Measurements from ENCODE around the gene MCCC2. TPM values are rescaled to one million over a fixed set of nuclear protein-coding genes. Genes with fewer than 3 reads are reported as not detected.
"Not testable (repeated sequence)": the region's sequence is repeated elsewhere in the genome, so short reads cannot be mapped to it uniquely, and the experiment has no call there.

Gene MCCC2
- polyA plus RNA-seq, 1 experiment, result 16.2 TPM

DNA sequence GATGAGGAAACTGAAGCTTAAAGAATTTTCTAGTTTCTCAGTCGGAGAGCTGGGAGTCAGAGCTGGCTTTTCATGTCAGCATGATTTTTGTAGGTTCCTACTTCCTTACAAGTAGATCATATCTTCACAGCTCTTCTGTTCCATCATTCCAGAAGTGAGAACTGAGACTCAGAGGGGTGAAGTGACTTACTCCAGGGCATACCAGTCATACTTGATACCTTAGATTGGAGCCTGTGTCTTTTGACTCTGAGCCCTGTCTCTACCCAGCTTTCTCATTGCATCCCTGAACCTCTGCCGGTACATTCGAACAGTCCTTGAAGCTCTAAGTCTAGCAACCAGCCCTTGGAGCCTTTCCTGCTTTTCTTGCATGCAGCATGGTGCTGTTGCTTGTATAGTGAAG is 53.3 kb downstream of the MCCC2 start:
- DNase-seq (ENCODE audit: low read depth), result no peak
- no peaks in the 10 kb centered on the region; the same call in 1 of the 2 replicates for H3K36me3 ChIP-seq (ENCODE audit: control insufficient read depth, insufficient read depth, low read length)
- ChIA-PET CTCF (no interaction called here), POLR2A (interaction anchor here (0.6 kb wide), 1 partner anchor 53 kb away, joined by 15 read pairs; the partner anchor contains the start of gene MCCC2)
- TF ChIP-seq, protein P1, sequence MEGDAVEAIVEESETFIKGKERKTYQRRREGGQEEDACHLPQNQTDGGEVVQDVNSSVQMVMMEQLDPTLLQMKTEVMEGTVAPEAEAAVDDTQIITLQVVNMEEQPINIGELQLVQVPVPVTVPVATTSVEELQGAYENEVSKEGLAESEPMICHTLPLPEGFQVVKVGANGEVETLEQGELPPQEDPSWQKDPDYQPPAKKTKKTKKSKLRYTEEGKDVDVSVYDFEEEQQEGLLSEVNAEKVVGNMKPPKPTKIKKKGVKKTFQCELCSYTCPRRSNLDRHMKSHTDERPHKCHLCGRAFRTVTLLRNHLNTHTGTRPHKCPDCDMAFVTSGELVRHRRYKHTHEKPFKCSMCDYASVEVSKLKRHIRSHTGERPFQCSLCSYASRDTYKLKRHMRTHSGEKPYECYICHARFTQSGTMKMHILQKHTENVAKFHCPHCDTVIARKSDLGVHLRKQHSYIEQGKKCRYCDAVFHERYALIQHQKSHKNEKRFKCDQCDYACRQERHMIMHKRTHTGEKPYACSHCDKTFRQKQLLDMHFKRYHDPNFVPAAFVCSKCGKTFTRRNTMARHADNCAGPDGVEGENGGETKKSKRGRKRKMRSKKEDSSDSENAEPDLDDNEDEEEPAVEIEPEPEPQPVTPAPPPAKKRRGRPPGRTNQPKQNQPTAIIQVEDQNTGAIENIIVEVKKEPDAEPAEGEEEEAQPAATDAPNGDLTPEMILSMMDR (IDR thresholded peaks at IDR 0.05; ENCODE audit: insufficient read depth, low read depth, low read length), result no peak
- no peak overlapping the region for H3K4me3 ChIP-seq (ENCODE audit: low read depth, low read length)
- H3K27me3 ChIP-seq (ENCODE audit: control insufficient read depth, insufficient read depth, low read length), result no peaks in the 10 kb centered on the region

DNA sequence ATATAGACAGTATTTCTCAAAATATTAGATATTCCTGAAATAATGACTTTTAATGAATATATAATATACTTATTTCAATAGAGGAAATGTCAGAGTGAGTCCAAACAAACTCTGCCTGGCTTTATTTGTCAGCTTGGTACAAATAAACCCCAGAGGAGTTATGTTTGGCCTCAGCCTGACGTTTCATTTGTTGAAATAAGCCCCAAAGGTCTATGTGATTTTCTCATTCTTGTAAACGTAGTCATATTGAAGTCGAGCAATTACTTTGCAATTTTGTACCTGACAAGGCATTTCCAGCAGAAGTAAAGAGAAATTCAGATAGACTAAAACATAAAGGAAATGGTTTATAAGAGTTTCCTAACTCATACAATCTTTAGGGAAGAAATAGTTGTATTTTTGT is 57.9 kb downstream of the MCCC2 start:
- CTCF ChIA-PET, result interaction anchor here (1.0 to 1.3 kb wide), 2 partner anchors 10 to 28 kb away, joined by 3 to 4 read pairs; no protein-coding TSS in a partner anchor
- Histone ChIP-seq H3K27me3 (ENCODE audit: control insufficient read depth, insufficient read depth, low read length) (no peaks in the 10 kb centered on the region), H3K36me3 (ENCODE audit: control insufficient read depth, insufficient read depth, low read length) (peaks cover 1% of the 10 kb centered on the region; the same call in 1 of the 2 replicates), H3K4me3 (ENCODE audit: low read depth, low read length) (no peak overlapping the region)
- no peak for DNase-seq (ENCODE audit: low read depth)
- POLR2A ChIA-PET, result no interaction called here
- TF ChIP-seq, protein P1 (IDR thresholded peaks at IDR 0.05; ENCODE audit: insufficient read depth, low read depth, low read length), result no peak

DNA sequence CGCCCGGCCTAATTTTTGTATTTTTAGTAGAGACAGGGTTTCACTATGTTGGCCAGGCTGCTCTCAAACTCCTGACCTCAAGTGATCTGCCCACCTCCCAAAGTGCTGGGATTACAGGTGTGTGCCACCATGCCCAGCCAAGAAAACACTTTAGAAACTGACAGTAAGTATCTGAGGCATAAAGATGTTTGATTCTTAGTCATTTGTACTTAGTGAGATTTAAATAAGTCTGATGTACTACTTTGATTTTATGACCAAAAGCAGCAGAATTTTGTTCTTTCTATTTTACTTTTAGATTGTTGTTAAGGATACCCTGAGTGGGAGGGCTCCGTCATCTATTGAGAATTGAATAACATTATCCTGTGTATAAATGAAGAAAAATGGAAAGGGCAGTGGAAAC is 63.8 kb downstream of the MCCC2 start:
- CTCF ChIA-PET; POLR2A ChIA-PET; DNase-seq (ENCODE audit: low read depth); H3K27me3 ChIP-seq (ENCODE audit: control insufficient read depth, insufficient read depth, low read length); H3K36me3 ChIP-seq (ENCODE audit: control insufficient read depth, insufficient read depth, low read length); H3K4me3 ChIP-seq (ENCODE audit: low read depth, low read length): not testable (repeated sequence)

DNA sequence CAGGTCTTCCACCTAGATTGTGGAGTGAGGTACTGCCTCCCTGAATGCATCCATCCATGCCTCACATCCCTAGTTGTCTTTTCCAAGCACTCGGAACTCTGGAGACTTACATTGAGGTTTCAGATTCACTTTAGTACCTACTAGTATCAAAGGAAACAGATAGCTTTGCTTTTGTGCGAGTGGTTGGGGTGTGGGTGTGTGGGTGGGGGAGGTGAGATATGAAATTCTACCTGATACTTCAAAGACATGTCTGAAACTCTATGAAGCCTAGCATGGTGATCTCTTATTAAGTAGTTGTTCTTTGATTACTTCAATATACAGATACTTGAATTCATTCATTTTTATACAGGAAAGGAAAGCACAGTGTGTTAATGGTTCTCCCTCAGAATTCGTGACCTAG is 64.4 kb downstream of the MCCC2 start:
- no peak for DNase-seq (ENCODE audit: low read depth)
- H3K27me3 ChIP-seq (ENCODE audit: control insufficient read depth, insufficient read depth, low read length), result no peaks in the 10 kb centered on the region
- CTCF ChIA-PET, result no interaction called here
- POLR2A ChIA-PET, result no interaction called here
- TF ChIP-seq, protein P1 (IDR thresholded peaks at IDR 0.05; ENCODE audit: insufficient read depth, low read depth, low read length), result no peak
- peaks cover 2% of the 10 kb centered on the region; the same call in 1 of the 2 replicates for H3K36me3 ChIP-seq (ENCODE audit: control insufficient read depth, insufficient read depth, low read length)
- H3K4me3 ChIP-seq (ENCODE audit: low read depth, low read length), result no peak overlapping the region

DNA sequence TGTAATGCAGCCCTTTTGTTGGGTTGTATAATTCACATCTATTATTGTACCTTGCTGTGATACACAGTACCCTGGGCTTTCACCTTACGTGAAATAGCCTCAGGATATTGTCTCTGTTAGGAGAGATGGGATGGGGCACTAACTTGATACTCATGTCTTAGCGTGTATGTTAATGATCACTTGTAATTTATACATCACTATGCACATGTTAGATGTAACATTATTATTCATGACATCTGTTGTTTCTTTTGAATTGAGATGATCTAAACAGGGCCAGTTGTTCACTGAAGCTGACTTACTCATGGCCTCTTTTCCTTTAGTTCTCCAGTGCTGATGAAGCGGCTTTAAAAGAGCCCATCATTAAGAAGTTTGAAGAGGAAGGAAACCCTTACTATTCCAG is 65.2 kb downstream of the MCCC2 start:
- TF ChIP-seq, protein P1 (IDR thresholded peaks at IDR 0.05; ENCODE audit: insufficient read depth, low read depth, low read length), result no peak
- Histone ChIP-seq H3K27me3 (ENCODE audit: control insufficient read depth, insufficient read depth, low read length) (no peaks in the 10 kb centered on the region), H3K4me3 (ENCODE audit: low read depth, low read length) (no peak overlapping the region), H3K36me3 (ENCODE audit: control insufficient read depth, insufficient read depth, low read length) (peaks cover 2% of the 10 kb centered on the region)
- ChIA-PET CTCF (no interaction called here), POLR2A (no interaction called here)
- DNase-seq (ENCODE audit: low read depth), result no peak

DNA sequence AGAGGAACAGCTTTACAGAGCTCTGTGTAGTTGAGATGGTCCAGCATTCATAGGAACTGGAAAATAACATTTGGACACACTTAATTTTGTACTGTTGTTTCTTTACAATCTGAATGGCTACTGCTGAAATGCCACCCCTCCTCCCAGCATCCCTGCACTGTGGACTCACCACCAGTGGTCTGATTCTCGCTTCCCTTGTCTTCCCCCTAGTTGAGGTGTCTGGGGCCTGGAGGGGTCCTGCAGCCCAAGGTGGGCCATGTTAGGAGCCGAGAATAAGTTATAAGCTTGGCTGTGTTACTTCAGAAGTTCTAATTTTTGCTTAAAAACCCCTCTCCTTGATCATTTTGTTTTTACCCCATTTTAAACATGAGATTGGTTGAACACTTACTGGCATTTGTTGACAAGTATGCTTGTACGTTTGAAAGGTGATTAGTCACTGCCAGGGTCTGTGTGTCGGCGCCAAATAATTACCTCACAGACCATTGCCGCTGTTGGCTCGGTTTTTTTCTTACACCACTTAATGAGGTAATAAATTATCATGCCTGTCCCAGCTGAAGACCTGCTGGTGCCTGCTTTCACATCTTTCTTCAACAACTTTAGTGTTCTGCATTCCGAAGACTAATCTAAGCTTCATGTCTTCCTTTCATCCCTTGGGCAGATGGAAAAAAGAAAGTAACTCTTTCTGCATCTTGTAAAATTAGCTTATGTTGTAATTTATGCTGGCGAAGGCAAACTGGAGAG is 65.8 kb downstream of the MCCC2 start:
- H3K4me3 ChIP-seq (ENCODE audit: low read depth, low read length), result no peak overlapping the region
- DNase-seq (ENCODE audit: low read depth), result no peak
- TF ChIP-seq, protein P1 (IDR thresholded peaks at IDR 0.05; ENCODE audit: insufficient read depth, low read depth, low read length), result no peak
- POLR2A ChIA-PET, result no interaction called here
- CTCF ChIA-PET, result no interaction called here
- peaks cover 2% of the 10 kb centered on the region for H3K36me3 ChIP-seq (ENCODE audit: control insufficient read depth, insufficient read depth, low read length)
- no peaks in the 10 kb centered on the region for H3K27me3 ChIP-seq (ENCODE audit: control insufficient read depth, insufficient read depth, low read length)

Measured in BJ (cell line).